Measurements from ENCODE around the gene SLC9A8.

The SLC9A8 gene

DNA sequence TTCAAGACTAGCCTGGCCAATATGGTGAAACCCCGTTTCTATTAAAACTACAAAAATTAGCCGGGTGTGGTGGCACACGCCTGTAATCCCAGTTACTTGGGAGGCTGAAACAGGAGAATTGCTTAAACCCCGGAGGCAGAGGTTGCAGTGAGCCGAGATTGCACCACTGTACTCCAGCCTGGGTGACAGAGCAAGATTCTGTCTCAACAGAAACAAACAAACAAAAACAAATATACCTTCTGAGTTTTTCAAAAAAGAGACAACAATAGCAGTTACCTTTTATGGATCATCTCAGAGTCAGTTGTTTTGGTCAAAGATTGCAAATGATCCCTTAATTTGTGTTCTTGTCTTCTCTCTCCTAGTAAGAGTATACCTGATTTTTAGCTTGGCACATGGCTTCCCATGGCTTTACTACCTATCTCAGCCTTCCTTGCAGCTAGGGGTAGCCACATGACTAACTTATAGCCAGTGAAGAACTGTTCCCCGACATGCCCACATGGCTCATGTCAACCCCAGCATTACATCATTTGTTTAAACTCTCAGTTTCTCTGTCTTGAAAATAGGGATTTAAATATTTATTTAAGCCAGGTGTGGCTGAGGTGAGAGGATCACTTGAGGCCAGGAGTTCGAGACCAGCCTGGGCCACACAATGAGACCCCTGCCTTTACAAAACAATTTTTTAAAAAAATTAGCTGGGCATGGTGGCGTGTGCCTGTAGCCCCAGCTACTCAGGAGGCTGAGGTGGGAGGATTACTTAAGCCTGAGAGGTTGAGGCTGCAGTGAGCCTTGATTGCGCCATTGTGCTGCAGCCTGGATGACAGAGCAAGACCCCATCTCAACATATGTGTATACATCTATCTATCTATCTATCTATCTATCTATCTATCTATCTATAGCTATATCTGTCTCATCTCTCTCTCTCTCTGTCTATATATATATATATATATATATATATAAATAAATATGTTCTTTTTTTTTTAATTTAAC is 25.0 kb upstream of the SLC9A8 start:
- no peak for DNase-seq

DNA sequence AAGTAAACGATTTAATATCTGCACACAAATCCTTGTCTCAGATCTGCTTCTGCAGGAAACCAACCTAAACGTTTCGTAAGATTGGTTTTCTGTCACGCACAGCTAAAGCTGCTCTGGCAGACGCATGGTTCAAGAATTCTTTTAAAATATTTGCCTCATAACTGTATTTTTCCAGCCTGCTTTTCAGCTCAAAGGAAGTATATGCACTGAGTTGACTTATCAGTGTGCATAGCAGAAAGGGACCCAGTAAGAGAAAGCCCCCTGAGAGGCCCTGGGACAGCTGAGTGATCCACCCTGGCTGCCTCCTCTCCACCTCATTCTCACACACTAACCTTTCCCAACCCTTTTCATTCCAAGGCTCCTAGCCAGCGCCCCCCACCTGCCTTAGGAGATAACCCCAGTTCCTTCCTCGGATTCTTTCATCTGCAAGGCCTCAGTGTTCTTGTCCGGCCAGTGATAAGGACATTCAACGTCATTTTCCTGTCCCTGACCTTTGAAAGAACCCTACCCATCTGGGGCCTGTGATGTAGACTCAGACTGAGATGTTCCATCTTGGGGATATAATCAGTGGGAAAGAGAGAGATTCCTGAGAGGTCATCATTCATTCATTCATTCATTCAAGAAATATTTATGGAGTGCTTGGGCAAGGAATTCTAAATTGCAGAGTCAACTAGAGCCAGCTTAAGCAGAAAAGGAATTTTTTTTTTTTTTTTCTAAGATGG is 22.4 kb upstream of the SLC9A8 start:
- DNase-seq = no peak

DNA sequence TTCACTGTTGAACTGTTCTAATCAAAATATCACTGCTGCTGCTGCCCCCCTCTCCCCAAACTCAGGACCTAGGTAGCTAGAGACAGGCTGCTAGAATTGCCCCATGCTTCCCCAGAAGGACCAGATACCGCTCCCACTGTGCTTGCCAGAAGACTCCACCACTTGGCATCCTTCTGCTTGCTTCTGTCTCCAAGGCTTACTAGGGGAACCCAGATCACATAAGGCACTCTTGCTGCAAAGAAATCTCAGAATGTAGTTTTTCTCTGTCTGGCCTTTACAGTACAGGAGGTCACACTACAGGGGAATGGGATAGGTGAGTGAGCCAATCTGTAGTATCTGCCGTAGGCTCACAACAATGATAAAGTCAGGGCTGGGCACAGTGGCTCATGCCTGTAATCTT is 21.5 kb upstream of the SLC9A8 start:
- no peak for DNase-seq

DNA sequence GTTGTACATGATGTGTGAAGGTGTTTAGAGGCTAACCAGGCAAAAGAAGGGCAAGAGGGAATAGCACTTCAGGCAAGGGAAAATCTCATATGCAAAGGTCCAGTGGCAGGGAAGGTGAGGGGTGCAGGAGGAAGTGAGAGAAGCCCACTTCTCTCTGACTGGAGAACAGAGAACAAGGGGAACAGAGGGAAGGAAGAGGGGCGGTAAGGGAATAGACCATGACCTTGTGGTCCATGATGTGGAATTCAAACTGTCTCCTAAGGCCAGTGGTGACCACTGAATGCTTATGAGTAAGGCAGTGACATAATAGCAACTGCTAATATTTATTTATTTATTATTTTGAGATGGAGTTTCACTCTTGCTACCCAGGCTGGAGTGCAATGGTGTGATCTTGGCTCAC is 20.6 kb upstream of the SLC9A8 start:
- no peak for DNase-seq

DNA sequence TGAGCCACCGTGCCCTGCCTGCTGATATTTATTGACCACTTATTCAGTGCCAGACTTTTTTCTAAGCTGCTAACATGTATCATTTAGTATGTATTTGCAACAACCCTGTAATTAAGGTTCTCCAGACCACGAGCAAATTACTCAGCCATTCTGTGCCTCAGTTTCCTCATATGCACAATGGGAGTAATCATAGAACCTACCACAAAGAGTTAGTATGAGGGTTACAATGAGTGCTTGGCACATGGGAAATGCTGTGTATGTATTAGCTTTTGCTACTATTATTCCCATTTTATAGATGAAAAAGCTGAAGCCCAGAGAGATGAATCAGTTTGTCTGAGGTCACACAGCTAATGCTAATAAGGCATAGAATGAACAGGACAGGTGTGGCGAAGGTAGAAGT is 20.0 kb upstream of the SLC9A8 start:
- no peak for DNase-seq

DNA sequence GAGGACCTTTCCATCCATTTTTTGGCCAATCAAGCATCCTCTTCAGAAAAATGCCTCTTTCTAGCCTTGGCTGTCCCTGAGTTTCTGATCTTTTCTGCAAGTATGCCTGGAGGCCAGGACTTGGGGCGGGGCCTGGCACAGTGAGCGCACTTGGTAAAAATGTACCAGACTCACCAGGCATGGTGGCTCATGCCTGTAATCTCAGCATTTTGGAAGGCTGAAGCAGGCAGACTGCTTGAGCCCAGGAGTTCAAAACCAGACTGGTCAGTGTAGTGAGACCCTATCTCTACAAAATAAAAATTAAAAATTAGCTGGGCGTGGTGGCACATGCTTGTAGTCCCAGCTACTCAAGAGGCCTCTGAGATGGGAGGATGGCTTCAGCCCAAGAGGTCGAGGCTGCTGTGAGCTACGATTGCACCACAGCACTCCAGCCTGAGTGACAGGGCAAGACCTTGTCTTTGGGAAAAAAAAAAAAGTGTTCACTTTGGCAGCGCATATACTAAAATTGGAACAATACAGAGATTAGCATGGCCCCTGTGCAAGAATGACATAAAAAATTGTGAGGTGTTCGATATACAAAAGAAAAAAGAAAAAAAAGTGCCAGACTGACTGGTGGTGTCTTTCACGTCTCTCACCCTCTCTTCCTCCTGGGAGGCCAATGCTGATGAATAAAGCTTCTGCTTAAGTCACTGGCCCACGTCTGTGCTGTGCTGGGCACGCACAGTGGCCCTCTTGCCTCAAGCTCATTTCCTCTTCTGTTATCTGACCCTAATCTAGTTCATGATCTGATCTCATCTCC is 18.1 kb upstream of the SLC9A8 start:
- DNase-seq = no peak

DNA sequence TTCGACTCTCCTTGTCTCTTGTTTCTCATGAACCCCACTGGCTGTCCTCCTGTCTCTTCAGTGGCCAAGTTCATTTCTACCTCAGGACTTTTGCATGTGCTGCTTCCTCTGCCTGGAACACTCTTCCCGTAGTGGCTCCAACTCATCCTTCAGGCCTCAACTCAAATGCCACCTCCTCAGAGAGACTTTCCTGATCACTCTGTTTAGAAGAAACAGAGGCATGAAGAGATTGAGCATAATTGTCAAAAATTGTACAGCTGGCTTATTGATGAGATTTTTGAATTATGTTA is 17.5 kb upstream of the SLC9A8 start:
- DNase-seq = no peak

DNA sequence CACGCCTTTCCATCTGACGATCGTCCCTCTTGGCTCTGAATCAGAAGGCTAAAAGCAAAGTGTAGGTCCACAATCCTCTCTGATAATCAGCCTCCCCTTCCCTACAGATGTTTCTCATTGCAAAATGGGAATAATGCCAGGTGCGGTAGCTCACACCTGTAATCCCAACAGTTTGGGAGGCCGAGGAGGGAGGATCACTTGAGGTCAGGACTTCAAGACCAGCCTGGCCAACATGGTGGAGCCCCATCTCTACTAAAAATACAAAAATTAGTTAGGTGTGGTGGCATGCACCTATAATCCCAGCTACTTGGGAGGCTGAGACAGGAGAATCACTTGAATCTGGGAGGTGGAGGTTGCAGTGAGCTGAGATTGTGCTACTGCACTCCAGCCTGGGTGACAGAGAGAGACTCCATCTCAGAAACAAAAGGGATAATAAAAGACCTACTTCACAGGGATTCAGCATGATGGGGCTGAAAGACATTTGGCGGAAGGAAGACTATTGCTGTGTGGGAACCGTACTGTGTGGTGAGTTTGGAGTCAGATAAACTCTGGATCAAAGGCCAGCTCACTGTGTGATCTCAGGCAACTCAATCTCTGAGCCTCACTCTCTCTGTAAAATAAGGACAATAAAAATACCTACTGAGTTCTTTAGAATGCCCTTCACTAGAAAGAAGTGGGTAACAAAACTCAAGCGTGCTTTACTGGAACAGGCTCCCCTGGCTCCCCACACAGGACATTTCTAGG is 15.9 kb upstream of the SLC9A8 start:
- DNase-seq = no peak

DNA sequence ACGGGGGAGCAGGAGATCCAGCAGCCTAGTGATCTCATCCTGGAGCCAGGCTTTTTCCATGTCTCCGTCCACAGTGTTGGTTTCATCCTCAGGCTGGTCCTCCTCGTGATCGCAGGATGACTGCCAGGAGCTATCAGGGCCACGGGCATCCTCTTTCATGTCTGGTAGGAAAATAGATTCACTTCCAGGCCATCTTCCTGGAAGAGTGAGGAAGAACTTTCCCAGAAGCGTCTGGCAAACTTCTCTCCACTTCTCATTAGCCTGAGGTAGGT is 15.3 kb upstream of the SLC9A8 start:
- DNase-seq = no peak

DNA sequence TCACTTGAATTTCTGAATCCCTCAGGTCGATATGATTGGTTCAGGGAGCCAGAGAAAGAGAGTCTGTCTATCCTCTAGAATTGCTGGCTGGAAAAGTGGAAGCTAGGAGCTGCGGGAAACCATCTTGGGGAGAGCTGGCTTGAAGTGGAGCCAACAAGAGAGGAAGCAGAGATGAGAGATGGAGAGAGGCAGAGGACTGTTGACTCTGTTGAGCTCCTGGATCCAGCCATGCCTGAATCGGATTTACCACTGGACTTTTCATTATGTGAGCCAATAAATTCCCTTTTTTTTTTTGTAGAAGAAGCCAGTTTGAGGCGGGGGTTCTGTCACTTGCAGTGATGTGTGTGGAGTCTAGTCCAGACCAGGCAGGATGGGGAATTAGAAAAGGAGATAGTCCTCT is 13.9 kb upstream of the SLC9A8 start:
- no peak for DNase-seq

DNA sequence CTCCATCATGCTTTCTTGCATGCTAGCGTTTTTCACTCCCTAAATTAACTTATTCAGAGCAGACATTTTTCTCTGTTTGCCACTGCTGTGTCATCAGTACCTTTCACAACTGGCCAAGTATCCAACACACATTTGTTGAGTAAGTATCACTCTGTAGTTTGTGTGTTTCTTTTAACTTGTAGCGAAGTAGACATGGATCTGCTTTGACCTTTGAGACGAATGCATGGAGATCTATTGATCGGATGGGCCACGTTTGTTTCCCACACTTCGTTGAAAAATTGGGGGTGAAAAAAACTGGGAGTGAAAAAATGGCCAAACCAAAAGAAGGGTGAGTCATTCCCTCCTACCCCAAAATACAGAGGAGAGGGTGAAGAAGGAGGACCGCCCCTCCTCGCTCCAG is 12.9 kb upstream of the SLC9A8 start:
- no peak for DNase-seq

DNA sequence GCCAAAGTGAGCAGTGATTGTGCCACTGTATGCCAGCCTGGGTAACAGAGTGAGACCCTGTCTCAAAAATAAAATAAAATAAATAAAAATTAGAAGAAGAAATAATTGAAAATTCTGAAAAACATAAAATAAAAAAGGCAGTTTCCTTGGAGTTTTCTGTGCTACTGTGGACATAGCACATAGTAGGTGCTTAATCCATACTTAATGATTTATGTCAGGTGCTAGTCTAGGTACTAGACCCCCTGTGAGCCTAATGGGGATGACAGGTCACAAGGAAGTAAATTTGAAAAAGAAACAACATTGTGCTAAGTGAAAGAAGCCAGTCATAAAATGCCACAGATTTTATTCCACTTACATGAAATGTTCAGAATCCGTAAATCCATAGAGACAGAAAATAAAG is 9.2 kb upstream of the SLC9A8 start:
- DNase-seq = no peak

DNA sequence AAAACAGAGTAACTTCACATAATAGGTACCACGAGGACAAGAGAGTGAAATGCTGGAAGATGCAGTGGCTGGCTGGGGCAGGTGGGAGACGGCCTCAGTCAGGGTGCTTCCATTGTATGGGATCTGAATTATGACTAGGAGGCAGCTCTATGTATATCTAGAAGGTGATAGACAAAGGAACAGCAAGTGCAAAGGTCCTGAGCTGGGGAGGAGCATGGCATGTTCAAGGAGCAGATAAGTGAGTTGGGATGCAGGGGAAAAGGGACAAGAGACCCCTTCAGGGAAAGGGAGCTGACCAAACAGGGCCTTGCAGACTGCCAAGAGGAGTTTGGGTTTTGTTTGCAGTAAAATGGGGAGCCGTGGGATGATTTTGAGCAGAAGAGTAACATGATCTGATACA is 8.3 kb upstream of the SLC9A8 start:
- DNase-seq = no peak

DNA sequence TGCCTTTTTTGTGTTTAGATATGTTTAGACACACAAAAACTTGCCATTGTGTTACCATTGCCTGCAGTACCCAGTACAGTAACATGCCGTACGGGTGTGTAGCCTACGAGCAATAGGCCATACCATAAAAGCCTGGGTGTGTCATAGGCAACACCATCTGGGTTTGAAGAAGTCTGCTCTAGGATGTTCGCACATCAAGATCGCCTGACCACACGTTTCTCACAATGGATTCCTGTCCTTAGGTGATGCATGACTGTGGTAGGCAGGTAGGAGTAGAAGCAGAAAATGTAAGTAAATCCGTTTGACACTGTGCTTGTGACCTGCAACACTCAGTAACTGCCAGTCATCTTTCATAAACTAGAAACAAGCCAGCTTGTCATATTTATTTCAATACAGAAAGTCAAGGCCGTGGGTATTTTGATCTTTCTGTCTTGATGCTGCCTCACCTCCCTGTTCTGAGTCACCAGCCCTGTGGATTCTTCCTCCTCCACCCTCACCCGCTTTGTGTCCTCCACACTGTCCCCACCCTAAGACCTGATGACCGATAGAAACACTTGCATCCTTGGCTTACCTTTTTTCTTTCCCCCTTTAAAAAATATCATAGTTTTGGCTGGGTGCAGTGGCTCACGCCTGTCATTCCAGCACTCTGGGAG is 7.3 kb upstream of the SLC9A8 start:
- peak; percentile 19 for DNase-seq

DNA sequence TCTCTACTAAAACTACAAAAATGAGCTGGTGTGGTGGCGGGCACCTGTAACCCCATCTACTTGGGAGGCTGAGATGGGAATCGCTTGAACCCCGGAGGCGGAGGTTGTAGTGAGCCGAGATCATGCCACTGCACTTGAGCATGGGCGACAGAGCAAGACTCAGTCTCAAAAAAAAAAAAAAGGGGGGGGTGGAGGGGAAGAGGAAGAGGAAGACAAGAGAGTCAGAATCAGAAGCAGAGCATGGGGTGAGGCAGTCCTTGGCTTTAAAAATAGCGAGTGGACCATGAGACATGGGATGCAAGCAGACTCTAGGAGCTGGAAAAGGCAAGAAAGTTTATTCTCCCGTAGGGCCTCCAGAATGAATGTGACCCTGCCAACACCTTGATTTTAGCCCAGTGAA is 3.9 kb upstream of the SLC9A8 start:
- no peak for DNase-seq

DNA sequence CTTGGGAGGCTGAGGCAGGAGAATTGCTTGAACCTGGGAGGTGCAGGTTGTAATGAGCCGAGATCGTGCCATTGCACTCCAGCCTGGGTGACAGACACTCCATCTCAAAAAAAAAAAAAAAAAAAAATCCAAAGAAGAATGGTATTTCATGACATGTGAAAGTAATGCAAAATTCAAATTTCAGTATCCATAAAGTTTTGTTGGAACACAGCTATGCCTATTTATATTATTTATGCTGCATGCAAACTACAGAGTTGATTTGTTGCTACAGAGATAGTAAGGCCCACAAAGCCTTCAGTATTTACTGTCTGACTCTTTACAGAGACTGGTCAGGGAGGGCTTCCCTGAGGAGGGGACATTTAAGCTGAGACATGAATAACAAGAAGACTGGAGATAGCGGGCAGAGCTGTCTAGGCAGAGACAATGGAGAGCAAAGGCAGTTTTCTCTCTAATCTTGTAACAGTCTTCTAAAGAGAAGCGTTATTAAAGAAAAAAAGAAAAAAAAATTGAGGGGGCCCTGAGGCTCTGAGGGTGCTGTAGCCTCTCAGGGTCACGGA is 2.7 kb upstream of the SLC9A8 start:
- DNase-seq = no peak

DNA sequence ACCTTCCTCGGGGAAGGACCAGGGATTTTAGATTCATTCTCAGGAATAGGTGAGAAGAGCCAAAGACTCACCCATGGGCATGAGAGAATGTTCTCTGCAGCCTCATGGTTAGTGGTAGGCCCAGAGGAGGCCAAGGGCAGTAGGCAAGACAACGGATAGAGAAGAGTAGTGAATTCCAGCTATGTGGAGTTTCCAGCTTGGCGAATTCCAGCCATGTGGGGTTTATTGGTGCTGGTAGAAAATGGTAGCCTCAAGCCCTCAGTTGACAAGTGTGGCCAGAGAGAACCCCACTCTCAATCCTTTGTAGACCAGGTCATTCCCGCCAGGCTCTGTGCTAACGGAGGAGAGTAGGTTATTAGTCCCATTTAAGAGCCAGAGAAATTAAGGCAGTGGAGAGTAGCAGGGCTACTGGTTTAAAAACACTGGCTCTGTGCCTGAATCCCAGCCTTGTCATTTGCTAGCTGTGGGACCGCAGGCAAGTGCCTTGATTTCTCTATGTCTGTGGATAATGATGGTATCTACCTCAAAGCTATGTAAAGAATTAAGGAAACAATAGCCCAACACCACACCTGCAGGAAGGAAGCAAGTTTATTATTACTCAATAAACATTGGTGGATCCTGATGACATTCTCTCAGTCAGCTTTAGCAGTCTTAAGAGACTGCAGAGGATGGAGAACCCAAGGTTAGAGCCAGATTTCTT is 2.0 kb upstream of the SLC9A8 start:
- no peak for DNase-seq

DNA sequence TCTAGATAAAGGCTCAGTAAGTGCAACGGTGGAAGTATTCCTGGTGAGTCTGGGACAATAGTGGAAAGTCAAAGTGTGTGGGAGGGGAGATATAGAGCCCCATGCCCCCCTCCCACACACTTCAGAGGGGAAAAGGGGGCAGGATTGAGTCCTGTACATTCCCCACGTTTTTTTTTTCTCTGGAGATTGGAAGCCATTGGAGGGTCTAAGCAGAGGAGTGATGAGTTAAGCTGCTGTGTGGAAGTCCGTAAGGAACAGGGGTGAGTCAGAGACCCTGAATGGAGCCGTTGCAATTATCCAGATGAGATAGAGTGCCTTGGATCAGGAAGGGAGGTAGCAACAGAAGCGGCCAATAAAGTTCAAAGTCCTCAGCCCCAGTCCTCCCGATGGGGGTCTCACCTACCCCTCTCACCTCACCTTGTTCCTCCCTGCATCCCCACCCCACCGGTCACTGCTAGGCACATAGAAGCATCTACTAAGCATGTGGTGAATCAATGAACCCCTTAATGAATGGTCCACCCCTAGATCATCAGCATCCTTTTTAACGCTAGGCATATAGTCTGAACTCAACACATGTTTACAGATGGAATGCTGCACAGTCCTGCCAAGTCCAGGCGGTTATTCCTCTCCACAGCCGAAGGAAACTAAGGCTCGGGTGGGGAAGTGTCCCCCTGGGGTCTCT is 662 bp upstream of the SLC9A8 start:
- DNase-seq = no peak

DNA sequence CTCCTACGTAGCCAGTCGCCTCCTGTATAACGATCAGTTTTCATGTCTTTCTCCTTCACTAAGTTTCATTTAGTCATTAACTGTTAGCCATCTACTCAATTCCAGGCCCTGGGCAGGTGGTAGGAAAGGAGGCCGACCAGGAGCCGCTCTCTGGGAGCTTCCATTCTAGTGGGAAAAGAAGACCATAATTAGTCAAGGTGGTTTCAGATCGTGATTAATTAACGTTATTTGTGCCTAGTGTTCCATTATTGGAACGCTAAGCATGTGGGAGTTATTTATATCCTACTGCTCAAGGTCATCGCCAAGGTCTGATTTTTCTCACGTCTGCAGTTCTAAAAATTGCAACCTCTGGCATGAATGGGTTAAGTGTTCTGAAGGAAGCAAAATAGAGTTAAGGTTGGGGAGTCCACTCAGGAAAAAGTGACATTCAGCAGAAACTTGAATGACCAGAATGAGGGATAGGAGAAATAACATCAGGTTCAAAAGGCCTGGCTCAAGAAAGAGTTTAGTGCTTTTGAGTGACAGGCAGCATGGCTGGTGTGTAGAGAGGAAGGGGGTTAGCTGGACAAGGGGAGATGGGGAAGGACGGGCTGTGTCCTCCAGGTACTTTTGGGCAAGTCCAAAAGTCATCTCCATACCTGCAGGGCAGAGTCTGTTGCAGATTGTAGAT is 812 bp downstream of the SLC9A8 start:
- no peak for DNase-seq

DNA sequence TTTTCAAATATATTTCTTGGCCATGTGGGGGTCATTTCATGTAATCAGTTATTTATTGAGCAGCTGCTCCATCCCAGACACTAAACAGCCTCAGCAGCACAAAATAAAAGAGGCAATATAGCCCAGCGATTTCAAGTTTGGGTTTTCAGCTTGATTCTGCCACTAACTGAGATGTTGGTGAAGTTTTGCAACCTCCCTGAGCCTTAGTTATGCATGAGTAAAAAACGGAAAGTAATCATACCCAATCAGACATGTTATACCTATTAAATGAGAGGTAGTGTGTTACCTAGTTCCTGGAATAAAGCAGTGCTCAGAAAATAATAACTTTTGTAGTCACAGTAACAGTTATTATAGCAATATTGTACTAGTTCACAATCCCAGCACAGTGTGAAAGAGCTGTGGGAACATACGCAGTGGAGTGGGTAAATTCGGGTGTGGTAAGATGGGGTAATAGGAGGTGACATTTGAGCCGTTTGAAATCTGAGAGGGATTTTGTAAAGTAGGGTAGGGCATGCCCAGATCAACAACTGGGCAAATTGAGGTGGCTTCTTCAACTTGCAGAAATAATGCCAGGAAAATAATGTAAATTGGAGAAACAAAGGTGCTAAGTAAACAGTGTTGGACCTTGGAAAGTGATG is 1.5 kb downstream of the SLC9A8 start:
- DNase-seq = no peak

Measured in activated CD8-positive, alpha-beta memory T cell treated with anti-CD3 and anti-CD28 coated beads, Interleukin-2, amount 50 U/mL, for 4 hours (primary cell).